Endothelial cell of umbilical vein (primary cell): ENCODE data around the gene SH3GL3. TPM values are rescaled to one million over a fixed set of nuclear protein-coding genes. Genes with fewer than 3 reads are reported as not detected.

ENCODE experiments used
- BruUV-seq: library from RNA; stranded (reverse); fragments of 400-500 nt; replicated peaks from 2 replicates; lab custom pipeline; 2021; lab: Mats Ljungman, UMichigan
- CTCF ChIA-PET: fragments of 300-600, 350-600 bp; sonication (Branson Sonifier 250); formaldehyde crosslinking; loops from one replicate; lab custom pipeline; 2021; ENCODE audit warnings: antibody characterized with exemption, inconsistent platforms; lab: Charles Lee
- POLR2A ChIA-PET: fragments of 300-600, 350-600 bp; sonication (Branson Sonifier 250); formaldehyde crosslinking; loops from one replicate; lab custom pipeline; 2021; ENCODE audit warnings: antibody characterized with exemption, inconsistent platforms; lab: Charles Lee
- DNase-seq: peaks from one replicate; pipeline ENCODE4 v3.0.0-alpha.2; 2011; ENCODE audit warnings: low read depth, low spot score
- FAIRE-seq: peaks from 2 replicates; lab custom pipeline; 2011; peaks lifted over from hg19 to GRCh38; lab: Jason Lieb, UNC
- H2AFZ ChIP-seq: 2 replicates; pipeline ENCODE4 v1.6.0; 2012; ENCODE audit warnings: low read depth, low read length, control low read depth, inconsistent platforms
- H3K27ac ChIP-seq: 2 replicates; pipeline ENCODE4 v1.5.1; 2011; ENCODE audit warnings: low read depth, mild to moderate bottlenecking, control low read depth, low read length, moderate library complexity; ENCODE audit not compliant: insufficient read depth
- H3K27me3 ChIP-seq, 2 experiments: 2 replicates each; pipeline versions ENCODE4 v1.6.0 to v1.6.1; 2011; ENCODE audit warnings: low read length in 2 of 2, mixed read lengths in 1 of 2; ENCODE audit not compliant: control insufficient read depth in 2 of 2, insufficient read depth in 2 of 2
- H3K36me3 ChIP-seq, 2 experiments: 2 replicates in 1 of 2; 3 replicates in 1 of 2; pipeline ENCODE4 v1.5.1; 2011; ENCODE audit warnings: low read length in 2 of 2, mild to moderate bottlenecking in 1 of 2, moderate library complexity in 1 of 2; ENCODE audit not compliant: control insufficient read depth in 2 of 2, insufficient read depth in 2 of 2; ENCODE audit errors: extremely low read depth in 1 of 2
- H3K4me1 ChIP-seq: 3 replicates; pipeline ENCODE4 v1.5.1; 2011; ENCODE audit warnings: mild to moderate bottlenecking, low read length; ENCODE audit not compliant: control insufficient read depth, insufficient read depth; ENCODE audit errors: extremely low read depth
- H3K4me2 ChIP-seq: 2 replicates; pipeline ENCODE4 v1.6.1; 2011; ENCODE audit warnings: low read length, control low read depth, mixed read lengths; ENCODE audit not compliant: insufficient read depth
- H3K4me3 ChIP-seq, 3 experiments: fragments of 200-600 bp in 1 of 3; sonication (generic), shearing (Covaris generic) in 1 of 3; replicated peaks in 1 of 3; 2 replicates each; pipeline ENCODE4 v1.5.1; 2011 to 2016; ENCODE audit warnings: control low read depth in 3 of 3, low read length in 3 of 3, mild to moderate bottlenecking in 2 of 3, inconsistent platforms in 1 of 3, low read depth in 1 of 3, moderate library complexity in 1 of 3; ENCODE audit not compliant: insufficient read depth in 1 of 3
- H3K79me2 ChIP-seq: 2 replicates; pipeline ENCODE4 v1.6.0; 2012; ENCODE audit warnings: low read length, inconsistent platforms; ENCODE audit not compliant: control insufficient read depth, insufficient read depth
- H3K9ac ChIP-seq: replicated peaks from 2 replicates; pipeline ENCODE3; 2011; ENCODE audit warnings: low read length, control low read depth; ENCODE audit not compliant: insufficient read depth; ENCODE audit errors: extremely low read depth
- H3K9me1 ChIP-seq: replicated peaks from 3 replicates; pipeline ENCODE4 v1.6.0; 2011; ENCODE audit warnings: mild to moderate bottlenecking, low read length; ENCODE audit not compliant: control insufficient read depth, insufficient read depth; ENCODE audit errors: extremely low read depth
- H3K9me3 ChIP-seq: replicated peaks from 2 replicates; pipeline ENCODE4 v1.5.1; 2012; ENCODE audit warnings: low read length, inconsistent platforms; ENCODE audit not compliant: control insufficient read depth, insufficient read depth
- H4K20me1 ChIP-seq: replicated peaks from 2 replicates; pipeline ENCODE3; 2011; ENCODE audit warnings: mild to moderate bottlenecking, low read length; ENCODE audit not compliant: control insufficient read depth, insufficient read depth; ENCODE audit errors: extremely low read depth
- CTCF ChIP-seq, 2 donors: IDR thresholded peaks; 1 replicate in 1 of 2; 2 replicates in 1 of 2; pipeline ENCODE4 v1.5.1; 2011; ENCODE audit warnings: low read length in 2 of 2, mild to moderate bottlenecking in 2 of 2, moderate library complexity in 2 of 2, control low read depth in 1 of 2, inconsistent platforms in 1 of 2, low read depth in 1 of 2; ENCODE audit not compliant: insufficient read depth in 1 of 2; ENCODE audit errors: extremely low read depth in 1 of 2
- EZH2 ChIP-seq: IDR thresholded peaks from 2 replicates; pipeline ENCODE4 v1.6.1; 2012; ENCODE audit warnings: borderline replicate concordance, low read depth, mild to moderate bottlenecking, moderate library complexity, low read length, inconsistent platforms; ENCODE audit not compliant: severe bottlenecking
- GATA2 ChIP-seq: IDR thresholded peaks from 2 replicates; pipeline ENCODE4 v1.7.0; 2011; ENCODE audit warnings: low read depth, mild to moderate bottlenecking, moderate library complexity, mixed read lengths, low read length; ENCODE audit not compliant: insufficient read length, insufficient read depth
- JUN ChIP-seq: IDR thresholded peaks from 2 replicates; pipeline ENCODE4 v1.6.1; 2011; ENCODE audit warnings: borderline replicate concordance, low read depth; ENCODE audit not compliant: insufficient read length, insufficient read depth
- MAX ChIP-seq: IDR thresholded peaks from 2 replicates; pipeline ENCODE4 v1.6.1; 2011; ENCODE audit not compliant: insufficient read depth, insufficient read length
- MYC ChIP-seq: IDR thresholded peaks from one replicate; pipeline ENCODE4 v1.6.1; 2011; ENCODE audit warnings: mild to moderate bottlenecking, low read depth, low read length
- POLR2A ChIP-seq: IDR thresholded peaks from 2 replicates; pipeline ENCODE4 v1.6.1; 2012; ENCODE audit warnings: low read depth, mild to moderate bottlenecking, control low read depth, low read length
- POLR2AphosphoS5 ChIP-seq: IDR thresholded peaks from 2 replicates; pipeline ENCODE4 v1.6.1; 2012; ENCODE audit warnings: low read depth, mild to moderate bottlenecking, control low read depth, low read length, moderate library complexity; ENCODE audit not compliant: insufficient read depth
- dilution Hi-C: fragments of 300-500 bp; cut with MboI; formaldehyde crosslinking; loops from one replicate; pipeline ENCODE4 v1.15.0; 2019; ENCODE audit warnings: low sequenced_read_pairs; ENCODE audit not compliant: extremely low pct_ligation_motif_present
- intact Hi-C: fragments of 100-400 bp; cut with micrococcal nuclease; formaldehyde crosslinking; loops from one replicate; pipeline ENCODE4 v1.10.0; 2022
- polyA plus RNA-seq, 4 experiments: library from polyadenylated mRNA; depleted of rRNA in 3 of 4; stranded (reverse) in 3 of 4; unstranded in 1 of 4; fragments of >200 nt; gene quantifications; 2 replicates each; pipeline versions ENCODE4 v1.2.1 to v1.2.3, GENCODE V29; 2011 to 2012; ENCODE audit warnings: missing spikeins in 1 of 4
- total RNA-seq: library from RNA; stranded (reverse); gene quantifications from 2 replicates; pipeline ENCODE4 v1.2.3, GENCODE V29; 2021

SH3GL3 gene
- total and polyA plus RNA-seq, 2 donors (not counting 3 experiments of a cell fraction or from before 2014, with no cell fraction given): not detected

- no peak overlapping the region for H3K4me3 ChIP-seq
- H3K9me1 ChIP-seq: no peaks in the 10 kb centered on the region
- no peak overlapping the region for H3K27ac ChIP-seq
- H3K4me2 ChIP-seq: no peak overlapping the region
- FAIRE-seq (no peak), DNase-seq (no peak)
- ChIA-PET POLR2A (no interaction called here), CTCF (no interaction called here)
- H2AFZ ChIP-seq: no peak overlapping the region
- no peaks in the 10 kb centered on the region for H3K36me3 ChIP-seq
- no peaks in the 10 kb centered on the region for H4K20me1 ChIP-seq
- no TSS peak for BruUV-seq
- H3K4me1 ChIP-seq: no peaks in the 10 kb centered on the region
- H3K79me2 ChIP-seq: no peaks in the 10 kb centered on the region
- no peak overlapping the region for H3K9ac ChIP-seq
- H3K27me3 ChIP-seq: no peaks in the 10 kb centered on the region
- intact Hi-C loops: no loop called here
- dilution Hi-C loops: no loop called here
- H3K9me3 ChIP-seq: no peaks in the 10 kb centered on the region
- no peak for TF ChIP-seq JUN
- no peak for TF ChIP-seq MYC
- no peak for TF ChIP-seq POLR2AphosphoS5
- no peak for TF ChIP-seq EZH2
- TF ChIP-seq GATA2: no peak
- no peak for TF ChIP-seq POLR2A
- TF ChIP-seq CTCF (IDR thresholded peaks at IDR 0.05; ENCODE audit: extremely low read depth in 1 of 2, insufficient read depth in 1 of 2, low read depth in 1 of 2, low read length in 2 of 2): no peak
- TF ChIP-seq MAX: no peak
Observed at GRCh38 chr15:83514584-83514983, 67.4 kb downstream of the SH3GL3 start.
